Fibroblast of villous mesenchyme (primary cell): ENCODE measurements around the gene PDLIM7. TPM values are rescaled to one million over a fixed set of nuclear protein-coding genes. Genes with fewer than 3 reads are reported as not detected.

Source experiments
- DNase-seq: peaks from one replicate; pipeline ENCODE4 v3.0.0-alpha.2; 2010; ENCODE audit warnings: low read depth
- H3K4me3 ChIP-seq: 2 replicates; pipeline ENCODE4 v1.5.1; 2011; ENCODE audit warnings: low read depth, mild to moderate bottlenecking, low read length
- total RNA-seq: library from RNA; depleted of rRNA; stranded (reverse); fragments of >200 nt; gene quantifications from 2 replicates; pipeline ENCODE4 v1.2.3, GENCODE V29; 2012
- TF ChIP-seq, protein P1 (sequence below): IDR thresholded peaks from 2 replicates; pipeline ENCODE4 v1.5.1; 2012; ENCODE audit warnings: low read depth, mild to moderate bottlenecking, low read length; ENCODE audit not compliant: insufficient read depth

The PDLIM7 gene
- total RNA-seq, 1 donor: 283 TPM

DNA sequence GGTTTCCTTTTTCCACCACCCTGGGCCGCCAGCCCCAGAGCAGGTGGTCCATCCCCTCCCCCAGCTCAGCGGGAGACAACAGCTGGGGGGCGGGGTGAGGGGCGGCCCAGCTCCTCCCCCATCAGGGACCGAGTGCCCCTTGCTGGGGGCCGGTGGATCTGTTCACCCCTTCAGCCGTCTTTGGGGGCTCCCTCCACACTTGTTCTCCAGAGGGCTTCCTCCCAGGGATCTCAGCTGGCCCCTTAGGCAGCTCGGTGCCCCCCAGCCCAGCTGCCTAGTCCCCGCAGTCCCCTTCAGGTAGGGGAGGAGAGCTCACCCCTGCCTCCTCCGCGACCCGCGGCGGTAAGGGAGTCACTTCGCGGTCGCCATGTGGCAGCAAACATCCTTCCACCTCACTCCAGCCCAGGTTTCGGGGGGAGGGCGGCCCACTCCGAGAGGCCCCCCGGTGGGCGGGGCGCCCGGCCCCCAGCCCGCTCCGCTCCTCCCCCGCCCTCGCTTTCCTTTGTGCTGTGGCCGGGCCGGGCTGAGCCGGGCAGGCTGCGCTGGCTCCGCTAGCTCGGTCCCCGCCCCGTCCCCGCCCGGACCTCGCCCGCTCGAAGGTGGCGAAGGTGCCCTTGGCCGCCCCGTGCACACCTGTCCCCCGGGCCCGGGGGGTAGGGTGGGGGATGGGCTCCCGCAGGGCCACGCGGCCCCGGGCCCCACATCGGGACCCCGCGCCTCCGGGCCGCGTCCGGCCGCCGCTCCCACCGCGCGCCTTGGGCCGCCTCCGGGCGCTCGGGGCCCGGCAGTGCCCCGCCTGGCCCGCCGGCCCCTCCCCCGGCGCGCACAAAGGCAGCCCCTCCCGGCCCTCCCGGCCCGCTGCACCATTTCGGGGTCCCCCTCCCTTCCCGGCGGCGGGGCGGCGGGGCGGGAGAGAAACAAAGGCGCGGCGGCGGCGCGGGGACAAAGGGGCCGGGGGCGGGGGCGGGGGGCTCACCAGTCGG, 24.7 kb downstream of the PDLIM7 start:
- peak; percentile 19 for DNase-seq
- H3K4me3 ChIP-seq: peak overlapping the region; percentile 87
- TF ChIP-seq, protein P1, sequence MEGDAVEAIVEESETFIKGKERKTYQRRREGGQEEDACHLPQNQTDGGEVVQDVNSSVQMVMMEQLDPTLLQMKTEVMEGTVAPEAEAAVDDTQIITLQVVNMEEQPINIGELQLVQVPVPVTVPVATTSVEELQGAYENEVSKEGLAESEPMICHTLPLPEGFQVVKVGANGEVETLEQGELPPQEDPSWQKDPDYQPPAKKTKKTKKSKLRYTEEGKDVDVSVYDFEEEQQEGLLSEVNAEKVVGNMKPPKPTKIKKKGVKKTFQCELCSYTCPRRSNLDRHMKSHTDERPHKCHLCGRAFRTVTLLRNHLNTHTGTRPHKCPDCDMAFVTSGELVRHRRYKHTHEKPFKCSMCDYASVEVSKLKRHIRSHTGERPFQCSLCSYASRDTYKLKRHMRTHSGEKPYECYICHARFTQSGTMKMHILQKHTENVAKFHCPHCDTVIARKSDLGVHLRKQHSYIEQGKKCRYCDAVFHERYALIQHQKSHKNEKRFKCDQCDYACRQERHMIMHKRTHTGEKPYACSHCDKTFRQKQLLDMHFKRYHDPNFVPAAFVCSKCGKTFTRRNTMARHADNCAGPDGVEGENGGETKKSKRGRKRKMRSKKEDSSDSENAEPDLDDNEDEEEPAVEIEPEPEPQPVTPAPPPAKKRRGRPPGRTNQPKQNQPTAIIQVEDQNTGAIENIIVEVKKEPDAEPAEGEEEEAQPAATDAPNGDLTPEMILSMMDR: no peak

DNA sequence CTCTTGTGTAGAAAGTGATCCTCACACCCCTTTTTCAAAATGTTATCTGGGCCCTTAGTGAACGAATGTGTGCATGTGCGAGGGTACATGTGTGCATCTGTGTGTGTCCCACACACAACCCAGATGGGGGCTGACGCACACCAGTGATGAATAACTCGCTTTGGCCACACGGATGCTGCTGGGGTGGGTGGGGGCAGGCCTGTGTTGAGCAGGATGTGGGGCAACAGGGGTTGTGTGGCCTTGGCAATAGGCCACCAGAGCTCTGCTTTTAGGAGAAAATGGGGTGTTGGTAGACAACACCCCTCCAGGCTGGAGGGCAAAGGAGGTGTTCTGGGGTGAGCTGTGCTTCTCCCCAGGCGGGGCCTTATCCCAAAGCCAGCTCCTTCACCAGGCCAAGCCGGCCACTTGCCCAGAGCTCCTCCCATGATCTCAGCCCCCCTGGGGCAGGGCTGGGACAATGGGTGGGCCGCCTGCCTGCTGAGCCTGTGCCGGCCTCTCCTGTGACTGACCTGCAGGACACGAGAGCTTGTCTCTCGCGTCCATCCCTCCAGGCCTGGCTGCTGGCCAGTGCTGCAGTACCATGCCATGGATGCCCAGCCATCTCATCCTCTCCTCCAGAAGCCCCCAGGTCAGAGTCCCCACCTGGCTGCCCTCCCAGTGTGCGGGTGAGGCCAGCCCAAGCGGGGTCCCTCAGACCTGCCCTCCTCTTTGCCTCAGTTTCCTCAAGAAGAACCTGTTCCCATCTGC, 25.6 kb downstream of the PDLIM7 start:
- peak overlapping the region; percentile 87 for H3K4me3 ChIP-seq
- peak; percentile 38 for DNase-seq
- TF ChIP-seq, protein P1: no peak

DNA sequence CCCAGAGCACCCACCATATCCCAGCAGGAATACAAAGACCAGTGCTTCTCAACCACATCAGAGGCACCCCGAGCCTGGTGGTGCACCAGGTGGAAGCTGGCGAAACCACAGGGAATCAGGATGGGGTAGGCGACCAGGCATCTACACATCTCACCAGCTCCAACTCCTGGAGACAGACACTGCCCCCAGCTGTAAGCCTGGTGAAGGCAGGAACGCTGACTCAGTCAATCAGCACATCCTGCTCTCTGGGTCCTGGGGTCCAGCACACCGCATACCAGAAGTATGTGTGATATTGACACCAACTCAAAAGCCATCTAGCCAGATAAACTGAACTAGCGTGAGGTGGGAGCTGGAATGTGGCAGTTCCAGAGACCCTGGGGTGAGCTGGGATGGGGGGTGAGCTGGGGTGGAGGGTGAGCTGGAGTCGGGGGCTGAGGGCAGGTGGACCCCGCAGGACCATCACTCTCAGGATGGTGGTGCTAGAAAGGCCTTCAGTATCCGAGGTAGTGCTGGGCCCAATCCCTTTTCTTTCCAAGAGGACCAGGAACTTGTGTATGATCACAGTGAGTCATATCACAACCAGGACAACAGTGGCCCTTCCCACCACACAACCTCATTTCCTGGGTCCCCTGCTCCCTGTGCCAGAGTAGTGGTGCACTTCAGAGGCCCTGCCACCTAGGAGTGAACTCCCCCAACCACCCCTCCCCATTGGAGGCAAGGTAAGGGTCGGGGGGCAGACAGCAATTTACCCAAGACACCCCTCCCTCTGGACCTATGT, 26.5 kb downstream of the PDLIM7 start:
- TF ChIP-seq, protein P1: no peak
- peak; percentile 27 for DNase-seq
- no peak overlapping the region for H3K4me3 ChIP-seq

DNA sequence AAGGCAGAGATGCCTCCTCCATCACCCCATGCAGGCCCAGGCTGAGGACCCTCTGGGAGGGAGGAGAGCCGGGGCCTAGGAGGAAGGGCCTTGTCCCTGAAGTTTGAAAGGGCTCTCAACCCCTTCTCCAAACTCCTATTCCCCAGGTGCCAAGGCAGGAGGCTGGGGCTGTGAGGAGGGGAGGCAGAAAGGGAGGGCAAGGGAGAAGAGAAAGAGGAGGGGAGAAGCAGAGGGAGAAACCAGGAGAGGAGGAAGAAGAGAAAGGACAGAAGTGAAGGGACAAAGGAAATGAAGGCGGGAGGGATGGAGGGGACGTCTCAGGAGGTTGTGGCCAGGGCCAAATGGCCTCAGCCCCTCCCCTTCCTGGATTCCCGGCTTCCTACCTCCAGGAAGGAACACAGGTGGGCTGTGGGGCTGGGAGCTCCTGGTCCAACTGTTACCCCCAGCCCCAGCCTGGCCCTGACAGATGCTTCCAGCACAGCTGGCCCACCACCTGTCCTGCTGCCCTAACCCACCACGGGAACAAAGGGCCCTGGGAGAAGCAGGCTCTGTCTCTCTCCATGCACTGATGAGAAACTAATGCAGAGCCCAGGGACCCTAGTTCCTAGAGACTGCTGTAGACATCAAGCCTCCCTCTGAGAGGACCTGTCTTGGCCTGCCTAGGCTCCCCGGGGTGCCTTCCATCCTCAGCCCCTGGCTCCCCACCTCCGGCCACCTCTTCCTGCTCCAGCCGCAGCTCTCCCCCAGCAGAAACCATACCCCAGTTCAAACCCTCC, 27.5 kb downstream of the PDLIM7 start:
- TF ChIP-seq, protein P1: no peak
- H3K4me3 ChIP-seq: no peak overlapping the region

DNA sequence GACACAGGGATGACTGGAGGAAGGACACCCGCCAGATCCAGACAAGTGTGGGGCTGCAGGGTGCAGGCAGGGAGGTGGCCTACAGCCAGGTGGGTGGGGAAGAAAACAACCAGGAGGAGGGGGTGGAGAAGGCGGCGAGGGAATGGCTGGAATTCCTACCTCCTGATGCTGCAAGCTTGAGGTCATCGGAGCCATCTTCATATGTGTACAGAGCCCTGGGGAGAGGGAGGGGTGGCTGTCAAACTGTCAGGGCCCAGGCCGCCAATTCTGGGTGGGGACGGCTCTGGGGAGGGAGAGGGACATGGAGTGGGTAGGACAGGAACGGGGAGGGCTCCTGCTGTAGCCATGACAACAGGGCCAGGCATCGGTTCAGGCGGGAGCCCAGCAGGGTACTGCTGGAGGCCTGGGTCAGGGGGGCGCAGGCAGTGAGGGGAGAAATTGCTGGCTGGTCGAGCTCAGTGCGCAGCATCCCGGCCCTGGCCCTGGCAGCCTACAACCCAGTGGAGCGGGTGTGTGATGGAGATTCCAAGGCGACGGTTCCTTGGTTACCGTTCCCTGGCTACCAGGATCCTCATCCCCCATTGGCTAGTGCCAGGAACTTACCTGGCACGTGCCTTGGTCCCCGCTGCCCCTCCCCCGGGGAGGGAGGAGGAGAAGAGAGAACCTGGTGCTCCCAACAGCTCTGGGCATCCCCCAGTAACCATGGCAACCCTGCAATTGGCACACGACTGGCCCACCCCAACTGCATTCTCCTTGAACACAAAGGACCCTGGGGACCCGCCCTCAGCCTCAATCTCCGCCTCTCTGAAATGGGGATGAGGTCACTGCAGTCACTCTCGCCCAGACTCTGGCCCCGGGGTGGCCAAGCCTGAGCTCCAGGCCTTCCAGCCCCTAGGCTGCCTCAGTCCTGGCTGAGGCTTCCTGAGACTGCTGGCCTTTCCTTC, 28.4 kb downstream of the PDLIM7 start:
- no peak for DNase-seq
- H3K4me3 ChIP-seq: no peak overlapping the region
- TF ChIP-seq, protein P1: no peak

More for the DNA sequence above, 27.5 kb downstream of the PDLIM7 start:
- DNase-seq: no peak
